ENCODE measurements around the gene SKP2.

Gene SKP2

DNA sequence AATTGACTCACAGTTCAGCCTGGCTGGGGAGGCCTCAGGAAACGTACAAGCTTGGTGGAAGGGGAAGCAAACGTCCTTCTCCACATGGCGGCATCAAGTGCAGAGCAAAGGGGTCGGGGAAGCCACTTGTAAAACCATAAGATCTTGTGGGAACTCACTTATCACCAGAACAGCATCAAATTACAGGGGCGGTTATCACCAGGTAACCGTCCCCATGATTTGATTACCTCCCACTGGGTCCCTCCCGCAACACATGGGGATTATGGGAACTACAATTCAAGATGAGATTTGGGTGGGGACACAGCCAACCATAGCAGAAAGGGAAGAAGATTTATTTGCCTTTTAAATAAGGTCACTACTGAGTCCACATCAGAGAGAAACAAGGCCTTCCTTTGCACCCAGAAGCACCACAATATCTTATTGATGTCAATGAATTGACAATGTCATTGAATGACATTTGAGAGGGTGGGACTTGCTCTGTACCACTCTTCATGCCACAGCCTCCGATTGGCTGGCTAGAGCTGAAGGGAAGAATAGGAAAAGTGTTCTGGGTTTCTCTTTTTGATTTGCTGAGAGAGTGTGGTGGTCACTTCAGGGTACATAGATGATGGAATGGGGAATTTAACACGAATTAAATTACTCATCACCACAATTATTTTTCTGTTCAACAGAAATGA is 11.0 kb downstream of the SKP2 start:
- no peaks in the 10 kb centered on the region for H3K27me3 ChIP-seq (ENCODE audit: control insufficient read depth, insufficient read depth, low read length)
- no peak overlapping the region for H3K27ac ChIP-seq (ENCODE audit: low read depth, low read length)
- no peak overlapping the region for H3K4me3 ChIP-seq (ENCODE audit: low read length)
- H3K36me3 ChIP-seq (ENCODE audit: control insufficient read depth, insufficient read depth, low read length): peaks cover 12% of the 10 kb centered on the region
- H3K9ac ChIP-seq (ENCODE audit: low read length): no peak overlapping the region
- no peaks in the 10 kb centered on the region for H3K4me1 ChIP-seq (ENCODE audit: control insufficient read depth, insufficient read depth, low read length)

DNA sequence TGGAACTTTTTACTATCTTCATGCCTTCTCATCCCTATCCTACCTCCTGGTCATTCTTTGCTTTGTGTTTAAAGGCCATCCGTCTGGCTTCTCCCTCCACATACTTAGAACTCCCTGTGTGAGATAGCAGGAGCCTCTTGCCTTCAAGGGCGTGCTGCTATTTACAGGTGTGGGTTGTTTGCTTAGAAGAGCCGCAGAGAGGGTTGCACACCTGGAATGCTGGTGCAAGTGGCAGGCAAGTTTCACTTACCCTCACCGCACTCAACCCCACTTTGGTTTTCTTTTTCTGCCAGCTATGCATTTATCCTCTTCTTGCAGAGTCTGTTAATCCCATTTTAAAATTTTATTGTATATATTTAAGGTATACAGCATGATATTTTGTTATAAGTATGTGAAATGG is 12.6 kb downstream of the SKP2 start:
- Histone ChIP-seq H3K4me1 (ENCODE audit: control insufficient read depth, insufficient read depth, low read length) (no peaks in the 10 kb centered on the region), H3K27ac (ENCODE audit: low read depth, low read length) (no peak overlapping the region), H3K4me3 (ENCODE audit: low read length) (no peak overlapping the region), H3K27me3 (ENCODE audit: control insufficient read depth, insufficient read depth, low read length) (no peaks in the 10 kb centered on the region), H3K36me3 (ENCODE audit: control insufficient read depth, insufficient read depth, low read length) (peaks cover 12% of the 10 kb centered on the region), H3K9ac (ENCODE audit: low read length) (no peak overlapping the region)

DNA sequence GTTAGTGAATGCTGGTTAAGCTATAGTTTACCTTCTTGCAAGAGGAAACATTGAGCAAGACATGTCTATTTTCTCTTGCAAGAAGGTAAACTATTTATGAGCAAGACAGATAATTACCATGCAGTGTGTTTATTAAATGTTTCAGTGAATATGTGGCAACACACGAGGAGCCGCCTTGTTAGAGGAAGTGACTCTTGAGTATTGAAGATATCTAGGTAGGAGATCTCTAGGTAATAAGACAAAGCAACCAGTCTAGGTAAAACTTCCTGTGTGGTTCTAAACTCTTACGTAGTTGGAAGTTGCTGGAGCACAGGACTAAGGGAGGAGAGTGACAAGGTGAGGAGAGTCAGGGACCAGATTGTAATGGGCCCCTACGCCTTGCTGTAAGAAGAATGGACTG is 16.8 kb downstream of the SKP2 start:
- no peak overlapping the region for H3K4me3 ChIP-seq (ENCODE audit: low read length)
- no peaks in the 10 kb centered on the region for H3K4me1 ChIP-seq (ENCODE audit: control insufficient read depth, insufficient read depth, low read length)
- no peaks in the 10 kb centered on the region for H3K27me3 ChIP-seq (ENCODE audit: control insufficient read depth, insufficient read depth, low read length)
- peaks cover 14% of the 10 kb centered on the region for H3K36me3 ChIP-seq (ENCODE audit: control insufficient read depth, insufficient read depth, low read length)
- H3K27ac ChIP-seq (ENCODE audit: low read depth, low read length): no peak overlapping the region
- H3K9ac ChIP-seq (ENCODE audit: low read length): no peak overlapping the region

DNA sequence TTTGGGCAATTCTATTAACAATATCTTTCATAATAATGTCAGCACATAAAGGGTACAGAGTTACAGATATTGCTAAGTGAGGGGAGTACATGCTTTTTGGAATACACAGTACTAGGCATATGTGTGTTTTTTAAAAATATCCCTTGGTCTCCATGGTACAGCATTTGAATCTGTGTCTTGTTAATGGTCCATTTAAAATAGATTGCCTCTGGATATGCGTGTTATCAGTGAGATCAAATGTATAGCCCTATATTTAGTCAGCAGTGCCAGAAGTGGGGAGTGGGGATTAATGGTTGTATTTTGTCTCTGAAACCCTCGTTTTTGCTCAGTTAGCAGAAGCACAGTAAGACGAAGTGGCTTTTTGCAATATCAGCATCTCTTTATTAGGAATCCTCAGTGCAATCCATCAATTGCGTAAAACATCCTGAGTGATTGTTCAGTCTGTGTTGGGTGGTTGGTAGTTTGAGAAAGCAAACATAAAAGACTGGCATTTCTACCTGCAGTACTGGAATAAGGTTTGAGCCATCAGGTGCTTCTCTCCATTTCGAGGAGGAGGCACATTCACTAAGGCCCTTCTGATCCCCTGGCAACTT is 19.0 kb downstream of the SKP2 start:
- Histone ChIP-seq H3K27me3 (ENCODE audit: control insufficient read depth, insufficient read depth, low read length) (no peaks in the 10 kb centered on the region), H3K36me3 (ENCODE audit: control insufficient read depth, insufficient read depth, low read length) (peaks cover 12% of the 10 kb centered on the region), H3K4me1 (ENCODE audit: control insufficient read depth, insufficient read depth, low read length) (no peaks in the 10 kb centered on the region), H3K4me3 (ENCODE audit: low read length) (no peak overlapping the region), H3K27ac (ENCODE audit: low read depth, low read length) (no peak overlapping the region), H3K9ac (ENCODE audit: low read length) (no peak overlapping the region)

DNA sequence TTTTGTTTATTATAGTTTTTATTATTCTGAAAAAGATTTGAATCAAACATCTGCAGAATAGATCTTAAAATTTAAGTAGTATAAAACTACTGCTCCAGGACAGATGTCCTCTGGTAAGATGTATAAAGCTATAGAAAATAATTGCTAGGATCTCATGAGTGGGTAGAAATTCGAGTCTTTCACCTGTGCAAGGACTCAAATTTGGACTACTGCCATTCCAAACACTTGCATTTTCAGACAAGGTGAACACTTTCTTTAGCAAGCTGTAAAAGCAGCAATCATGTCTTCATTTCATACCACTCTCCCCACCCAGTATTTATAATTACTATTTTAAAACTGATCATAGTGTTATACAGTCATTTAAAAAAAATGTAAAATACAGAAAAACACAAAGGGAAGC is 20.7 kb downstream of the SKP2 start:
- peaks cover 12% of the 10 kb centered on the region for H3K36me3 ChIP-seq (ENCODE audit: control insufficient read depth, insufficient read depth, low read length)
- H3K4me3 ChIP-seq (ENCODE audit: low read length): no peak overlapping the region
- no peaks in the 10 kb centered on the region for H3K4me1 ChIP-seq (ENCODE audit: control insufficient read depth, insufficient read depth, low read length)
- no peak overlapping the region for H3K27ac ChIP-seq (ENCODE audit: low read depth, low read length)
- no peak overlapping the region for H3K9ac ChIP-seq (ENCODE audit: low read length)
- H3K27me3 ChIP-seq (ENCODE audit: control insufficient read depth, insufficient read depth, low read length): no peaks in the 10 kb centered on the region

DNA sequence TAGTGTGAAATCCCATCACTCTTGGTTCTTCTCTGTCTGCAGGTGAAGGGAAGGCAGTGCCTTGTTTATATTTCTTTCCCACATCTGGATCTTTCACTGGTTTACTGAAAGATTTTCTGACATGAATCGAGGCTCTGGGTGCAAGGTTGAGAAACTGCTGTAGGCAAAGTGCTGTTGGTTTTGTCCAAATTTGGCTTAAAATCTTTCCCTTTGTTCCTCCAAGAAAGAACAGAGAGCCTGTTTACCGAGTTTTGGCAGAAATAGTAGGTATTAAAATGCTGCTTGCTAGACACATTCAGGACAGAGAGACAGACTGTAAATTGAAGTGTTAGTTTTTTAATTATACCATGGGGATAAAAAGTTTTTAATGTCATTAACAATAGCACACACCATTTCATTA is 21.5 kb downstream of the SKP2 start:
- H3K27ac ChIP-seq (ENCODE audit: low read depth, low read length): no peak overlapping the region
- peaks cover 12% of the 10 kb centered on the region for H3K36me3 ChIP-seq (ENCODE audit: control insufficient read depth, insufficient read depth, low read length)
- no peak overlapping the region for H3K9ac ChIP-seq (ENCODE audit: low read length)

DNA sequence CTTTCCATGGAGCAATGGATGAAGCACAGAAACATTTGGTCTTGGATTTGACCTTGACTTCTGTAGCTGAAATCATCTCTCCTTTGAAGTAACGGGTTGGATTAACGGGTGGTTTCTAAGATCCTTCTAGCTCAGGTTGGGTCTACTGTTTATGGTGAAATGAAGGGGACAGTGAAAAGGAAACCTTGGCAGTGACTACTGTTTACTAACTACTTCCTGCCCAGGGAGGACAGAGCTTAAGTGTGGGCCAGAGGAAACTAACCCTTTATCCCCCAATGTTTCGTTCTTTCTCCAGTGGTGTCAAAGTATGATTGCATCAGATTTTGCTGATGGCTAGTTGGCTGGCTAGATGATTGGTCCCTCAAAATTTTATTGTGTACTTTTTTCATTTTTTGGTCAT is 22.2 kb downstream of the SKP2 start:
- H3K4me1 ChIP-seq (ENCODE audit: control insufficient read depth, insufficient read depth, low read length): no peaks in the 10 kb centered on the region

More for the DNA sequence above, 21.5 kb downstream of the SKP2 start:
- H3K4me1 ChIP-seq (ENCODE audit: control insufficient read depth, insufficient read depth, low read length): no peaks in the 10 kb centered on the region
- no peak overlapping the region for H3K4me3 ChIP-seq (ENCODE audit: low read length)
- H3K27me3 ChIP-seq (ENCODE audit: control insufficient read depth, insufficient read depth, low read length): no peaks in the 10 kb centered on the region

DNA sequence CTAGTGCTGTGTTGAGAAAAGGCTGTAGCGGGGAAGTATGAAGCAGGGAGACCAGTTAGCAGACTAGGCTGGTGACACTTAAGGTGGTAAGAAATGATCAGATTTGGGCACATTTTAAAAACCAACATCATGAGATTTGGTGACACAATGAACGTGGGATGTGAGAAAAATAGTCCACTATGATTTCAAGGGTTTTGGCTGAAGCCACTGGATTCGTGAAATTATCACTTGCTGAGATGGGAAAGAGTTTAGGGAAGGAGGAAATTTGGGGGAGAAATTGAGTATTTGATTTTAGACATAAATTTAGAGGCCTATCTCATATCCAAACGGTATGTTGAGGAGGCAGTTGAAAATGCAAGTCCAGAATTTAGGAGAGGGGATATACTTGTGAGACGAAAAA is 23.1 kb downstream of the SKP2 start:
- Histone ChIP-seq H3K4me1 (ENCODE audit: control insufficient read depth, insufficient read depth, low read length) (no peaks in the 10 kb centered on the region), H3K9ac (ENCODE audit: low read length) (no peak overlapping the region), H3K4me3 (ENCODE audit: low read length) (no peak overlapping the region), H3K36me3 (ENCODE audit: control insufficient read depth, insufficient read depth, low read length) (peaks cover 16% of the 10 kb centered on the region), H3K27ac (ENCODE audit: low read depth, low read length) (no peak overlapping the region), H3K27me3 (ENCODE audit: control insufficient read depth, insufficient read depth, low read length) (no peaks in the 10 kb centered on the region)

More for the DNA sequence above, 22.2 kb downstream of the SKP2 start:
- H3K27me3 ChIP-seq (ENCODE audit: control insufficient read depth, insufficient read depth, low read length): no peaks in the 10 kb centered on the region
- H3K36me3 ChIP-seq (ENCODE audit: control insufficient read depth, insufficient read depth, low read length): peaks cover 16% of the 10 kb centered on the region
- no peak overlapping the region for H3K27ac ChIP-seq (ENCODE audit: low read depth, low read length)
- H3K4me3 ChIP-seq (ENCODE audit: low read length): no peak overlapping the region
- no peak overlapping the region for H3K9ac ChIP-seq (ENCODE audit: low read length)

DNA sequence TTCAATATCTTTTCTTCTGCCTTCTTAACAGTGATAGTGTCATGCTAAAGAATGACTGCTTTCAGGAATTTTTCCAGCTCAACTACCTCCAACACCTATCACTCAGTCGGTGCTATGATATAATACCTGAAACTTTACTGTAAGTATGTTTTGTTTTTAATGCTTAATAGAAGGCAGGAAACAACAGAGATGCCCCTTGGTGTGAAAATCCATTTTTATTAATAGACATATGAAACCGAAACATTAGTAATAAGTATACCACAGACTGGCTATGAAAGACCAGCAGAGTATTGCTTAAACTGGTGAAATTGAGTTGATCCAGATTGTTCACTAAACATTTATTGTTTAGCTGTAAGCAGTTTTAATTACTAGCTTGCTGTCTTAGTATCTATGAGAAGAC is 25.2 kb downstream of the SKP2 start:
- Histone ChIP-seq H3K36me3 (ENCODE audit: control insufficient read depth, insufficient read depth, low read length) (peaks cover 14% of the 10 kb centered on the region), H3K27ac (ENCODE audit: low read depth, low read length) (no peak overlapping the region), H3K27me3 (ENCODE audit: control insufficient read depth, insufficient read depth, low read length) (no peaks in the 10 kb centered on the region), H3K4me1 (ENCODE audit: control insufficient read depth, insufficient read depth, low read length) (no peaks in the 10 kb centered on the region), H3K4me3 (ENCODE audit: low read length) (no peak overlapping the region), H3K9ac (ENCODE audit: low read length) (no peak overlapping the region)

DNA sequence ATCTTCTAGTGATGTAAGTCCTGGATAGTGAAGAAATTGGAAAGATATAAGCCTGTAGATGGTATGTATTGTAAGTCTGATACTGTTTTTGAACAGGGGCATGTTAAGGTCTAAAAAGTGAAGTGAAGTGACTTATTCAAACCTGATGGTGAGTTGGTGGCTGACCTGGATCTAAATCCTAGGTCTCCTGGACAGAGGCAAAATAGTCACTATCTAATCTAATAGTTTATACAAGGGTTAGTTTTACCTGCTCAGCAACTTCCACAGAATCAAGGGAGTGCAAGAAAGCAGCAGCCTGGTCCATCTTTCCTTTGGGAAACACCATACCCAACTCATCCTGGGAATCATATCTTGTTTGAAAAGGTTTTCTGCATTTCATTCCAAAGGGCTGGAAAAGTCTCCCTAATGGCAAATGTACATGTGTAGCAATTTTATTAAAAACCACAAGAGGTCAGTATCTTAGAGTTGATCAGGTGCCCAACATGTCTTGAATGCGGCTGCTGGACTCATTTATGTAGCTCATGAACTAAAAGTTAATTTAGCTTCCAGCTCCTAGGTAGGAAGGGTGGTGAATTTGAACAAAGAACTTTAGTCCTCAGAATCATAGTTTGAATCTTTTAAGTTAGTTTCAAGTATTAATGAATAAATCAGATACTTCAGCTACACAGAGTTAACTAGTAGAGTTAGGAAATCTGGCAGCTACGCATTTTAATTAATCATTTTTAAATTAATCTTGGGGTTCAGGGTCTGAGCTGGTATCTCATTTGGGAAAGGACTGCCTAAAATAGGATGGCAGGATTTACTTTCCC is 26.0 kb downstream of the SKP2 start:
- H3K27me3 ChIP-seq (ENCODE audit: control insufficient read depth, insufficient read depth, low read length): no peaks in the 10 kb centered on the region
- no peak overlapping the region for H3K9ac ChIP-seq (ENCODE audit: low read length)
- H3K4me1 ChIP-seq (ENCODE audit: control insufficient read depth, insufficient read depth, low read length): no peaks in the 10 kb centered on the region
- no peak overlapping the region for H3K4me3 ChIP-seq (ENCODE audit: low read length)
- peaks cover 14% of the 10 kb centered on the region for H3K36me3 ChIP-seq (ENCODE audit: control insufficient read depth, insufficient read depth, low read length)
- H3K27ac ChIP-seq (ENCODE audit: low read depth, low read length): no peak overlapping the region

DNA sequence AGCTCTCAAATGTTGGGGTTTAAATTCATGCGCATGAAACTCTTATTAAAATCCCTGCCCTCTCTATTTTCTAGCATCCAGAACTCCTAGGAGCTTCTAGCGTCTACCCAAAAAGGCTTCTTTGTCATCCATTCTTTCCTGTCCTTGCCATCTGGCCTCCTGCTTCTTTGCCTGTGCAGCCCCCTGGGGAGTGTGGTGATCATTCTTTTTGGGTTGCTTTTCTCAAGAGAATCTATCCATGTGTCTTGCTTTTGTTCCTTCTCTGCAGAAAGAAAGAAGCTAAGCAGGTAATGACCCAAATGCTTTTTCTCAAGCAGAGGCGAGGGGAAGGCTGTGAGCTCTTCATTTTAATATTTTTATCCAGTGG is 26.6 kb downstream of the SKP2 start:
- H3K27ac ChIP-seq (ENCODE audit: low read depth, low read length): no peak overlapping the region
- no peak overlapping the region for H3K4me3 ChIP-seq (ENCODE audit: low read length)
- no peaks in the 10 kb centered on the region for H3K4me1 ChIP-seq (ENCODE audit: control insufficient read depth, insufficient read depth, low read length)
- no peaks in the 10 kb centered on the region for H3K27me3 ChIP-seq (ENCODE audit: control insufficient read depth, insufficient read depth, low read length)
- H3K9ac ChIP-seq (ENCODE audit: low read length): no peak overlapping the region
- H3K36me3 ChIP-seq (ENCODE audit: control insufficient read depth, insufficient read depth, low read length): peaks cover 11% of the 10 kb centered on the region

DNA sequence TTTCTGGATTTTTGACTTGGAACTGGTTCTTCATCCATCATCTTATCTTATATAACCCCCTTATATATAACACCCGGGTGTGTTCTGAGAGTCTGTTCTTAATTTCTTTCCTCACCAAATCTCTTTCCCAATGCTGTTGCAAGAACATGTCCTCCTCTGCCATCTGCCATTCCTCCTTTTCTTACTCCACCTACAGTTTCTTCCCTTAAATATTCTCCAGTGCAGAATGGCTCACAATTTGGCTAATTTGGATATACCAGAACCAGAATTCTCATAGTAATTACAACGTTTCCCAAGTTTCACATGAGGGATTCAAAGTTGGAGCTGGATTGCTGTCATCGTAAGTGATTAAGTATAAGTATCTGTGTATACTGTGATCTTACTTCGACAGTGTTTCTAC is 28.0 kb downstream of the SKP2 start:
- Histone ChIP-seq H3K27ac (ENCODE audit: low read depth, low read length) (no peak overlapping the region), H3K27me3 (ENCODE audit: control insufficient read depth, insufficient read depth, low read length) (no peaks in the 10 kb centered on the region), H3K4me3 (ENCODE audit: low read length) (no peak overlapping the region), H3K4me1 (ENCODE audit: control insufficient read depth, insufficient read depth, low read length) (no peaks in the 10 kb centered on the region), H3K9ac (ENCODE audit: low read length) (no peak overlapping the region), H3K36me3 (ENCODE audit: control insufficient read depth, insufficient read depth, low read length) (peaks cover 4% of the 10 kb centered on the region)
